OCI-LY3 (cell line): ENCODE measurements around the gene GJD3.

Experiments
- H2AFZ ChIP-seq: fragments of 200-600, 300-600 bp; shearing (Covaris generic); 2 replicates; pipeline ENCODE4 v1.6.0; 2014; ENCODE audit warnings: antibody characterized with exemption, low read depth, low read length
- H3K27ac ChIP-seq: fragments of 200-600, 300-600 bp; sonication (generic); 2 replicates; pipeline ENCODE4 v1.5.1; 2014; ENCODE audit warnings: mild to moderate bottlenecking, low read length, moderate library complexity, mixed read lengths
- H3K27me3 ChIP-seq: fragments of 200-600, 300-600 bp; sonication (generic); 2 replicates; pipeline ENCODE4 v1.6.1; 2014; ENCODE audit warnings: low read depth, low read length, mixed read lengths
- H3K36me3 ChIP-seq: fragments of 200-600, 300-600 bp; sonication (generic); replicated peaks from 2 replicates; pipeline ENCODE3; 2014; ENCODE audit warnings: low read depth, low read length, mixed read lengths
- H3K4me1 ChIP-seq: fragments of 300-600, 200-600 bp; sonication (generic); 2 replicates; pipeline ENCODE4 v1.6.1; 2014; ENCODE audit warnings: low read length, mixed read lengths
- H3K4me2 ChIP-seq: fragments of 200-600, 300-600 bp; sonication (generic); 2 replicates; pipeline ENCODE4 v1.6.1; 2014; ENCODE audit warnings: low read length, mixed read lengths
- H3K4me3 ChIP-seq: fragments of 300-600, 200-600 bp; sonication (generic); 2 replicates; pipeline ENCODE4 v1.5.1; 2014; ENCODE audit warnings: antibody characterized with exemption, mild to moderate bottlenecking, low read length, moderate library complexity
- H3K79me2 ChIP-seq: fragments of 300-600, 200-600 bp; shearing (Covaris generic); 2 replicates; pipeline ENCODE4 v1.6.1; 2014; ENCODE audit warnings: mild to moderate bottlenecking, low read length, mixed read lengths
- H3K9ac ChIP-seq: fragments of 300-600, 200-600 bp; shearing (Covaris generic); 2 replicates; pipeline ENCODE4 v1.6.0; 2014; ENCODE audit warnings: mild to moderate bottlenecking, low read length, moderate library complexity
- H3K9me3 ChIP-seq: fragments of 200-600, 300-600 bp; shearing (Covaris generic); 2 replicates; pipeline ENCODE4 v1.6.1; 2014; ENCODE audit warnings: low read length, mixed read lengths; ENCODE audit not compliant: insufficient read depth
- H4K20me1 ChIP-seq: fragments of 200-600, 300-600 bp; sonication (generic); 2 replicates; pipeline ENCODE4 v1.6.1; 2016; ENCODE audit warnings: low read length, mixed read lengths; ENCODE audit not compliant: insufficient read depth
- EZH2phosphoT487 ChIP-seq: fragments of 200-600 bp; shearing (Covaris generic); IDR thresholded peaks from 2 replicates; pipeline ENCODE4 v1.6.1; 2018; ENCODE audit warnings: antibody characterized with exemption, mixed run types, low read depth
- TF ChIP-seq, protein P1 (sequence below): fragments of 200-600, 300-600 bp; sonication (generic); IDR thresholded peaks from 2 replicates; pipeline ENCODE4 v1.5.1; 2014; ENCODE audit warnings: antibody characterized with exemption, low read length, low read depth

GJD3 gene

DNA sequence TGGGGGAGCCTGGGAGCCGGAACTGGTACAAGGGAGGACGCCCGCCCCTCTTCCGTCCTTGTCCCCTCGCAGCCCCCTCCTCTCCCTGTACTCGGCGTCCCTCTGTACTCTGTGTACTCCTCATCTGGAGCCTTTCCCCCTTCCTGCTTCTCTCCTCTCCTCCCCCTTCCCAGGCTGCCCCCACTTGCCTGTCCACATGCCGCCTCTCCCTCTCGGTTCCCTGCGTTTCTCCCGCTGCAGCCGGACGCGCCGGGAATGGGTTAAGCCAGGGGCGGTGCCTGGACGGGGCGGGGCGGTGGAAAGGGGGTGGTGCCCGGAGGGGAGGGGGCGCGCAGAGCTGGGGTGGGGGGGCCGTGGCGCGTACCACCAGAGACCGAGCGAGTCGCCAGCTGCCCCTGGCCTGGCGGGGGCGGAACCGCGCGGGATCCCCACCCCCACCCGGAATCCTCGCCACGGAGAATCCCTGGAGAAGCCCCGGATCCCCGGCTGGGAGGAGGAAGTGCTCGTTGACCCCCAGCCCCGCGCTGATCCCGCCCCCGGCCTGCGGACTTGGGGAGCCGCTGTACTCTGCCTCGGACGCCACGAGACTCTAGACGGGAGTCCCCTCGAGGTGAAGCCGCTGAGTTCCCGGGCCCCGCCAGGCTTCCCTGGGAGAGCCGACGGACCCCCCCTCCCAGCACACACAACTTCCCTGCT, 22.6 kb downstream of the GJD3 start:
- peaks cover 90% of the 10 kb centered on the region for H4K20me1 ChIP-seq
- TF ChIP-seq, protein P1, sequence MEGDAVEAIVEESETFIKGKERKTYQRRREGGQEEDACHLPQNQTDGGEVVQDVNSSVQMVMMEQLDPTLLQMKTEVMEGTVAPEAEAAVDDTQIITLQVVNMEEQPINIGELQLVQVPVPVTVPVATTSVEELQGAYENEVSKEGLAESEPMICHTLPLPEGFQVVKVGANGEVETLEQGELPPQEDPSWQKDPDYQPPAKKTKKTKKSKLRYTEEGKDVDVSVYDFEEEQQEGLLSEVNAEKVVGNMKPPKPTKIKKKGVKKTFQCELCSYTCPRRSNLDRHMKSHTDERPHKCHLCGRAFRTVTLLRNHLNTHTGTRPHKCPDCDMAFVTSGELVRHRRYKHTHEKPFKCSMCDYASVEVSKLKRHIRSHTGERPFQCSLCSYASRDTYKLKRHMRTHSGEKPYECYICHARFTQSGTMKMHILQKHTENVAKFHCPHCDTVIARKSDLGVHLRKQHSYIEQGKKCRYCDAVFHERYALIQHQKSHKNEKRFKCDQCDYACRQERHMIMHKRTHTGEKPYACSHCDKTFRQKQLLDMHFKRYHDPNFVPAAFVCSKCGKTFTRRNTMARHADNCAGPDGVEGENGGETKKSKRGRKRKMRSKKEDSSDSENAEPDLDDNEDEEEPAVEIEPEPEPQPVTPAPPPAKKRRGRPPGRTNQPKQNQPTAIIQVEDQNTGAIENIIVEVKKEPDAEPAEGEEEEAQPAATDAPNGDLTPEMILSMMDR: no peak
- no peak for TF ChIP-seq EZH2phosphoT487
- H3K27me3 ChIP-seq: no peaks in the 10 kb centered on the region
- peak overlapping the region; percentile 78 for H3K4me3 ChIP-seq
- H3K27ac ChIP-seq: no peak overlapping the region
- H3K4me1 ChIP-seq: peaks cover 24% of the 10 kb centered on the region
- H3K9ac ChIP-seq: peak overlapping the region; percentile 34; the same call in 1 of the 2 replicates
- H3K36me3 ChIP-seq: peaks cover 10% of the 10 kb centered on the region
- H2AFZ ChIP-seq: no peak overlapping the region
- H3K4me2 ChIP-seq: peak overlapping the region; percentile 93
- H3K79me2 ChIP-seq: peaks cover 32% of the 10 kb centered on the region
- no peaks in the 10 kb centered on the region for H3K9me3 ChIP-seq

DNA sequence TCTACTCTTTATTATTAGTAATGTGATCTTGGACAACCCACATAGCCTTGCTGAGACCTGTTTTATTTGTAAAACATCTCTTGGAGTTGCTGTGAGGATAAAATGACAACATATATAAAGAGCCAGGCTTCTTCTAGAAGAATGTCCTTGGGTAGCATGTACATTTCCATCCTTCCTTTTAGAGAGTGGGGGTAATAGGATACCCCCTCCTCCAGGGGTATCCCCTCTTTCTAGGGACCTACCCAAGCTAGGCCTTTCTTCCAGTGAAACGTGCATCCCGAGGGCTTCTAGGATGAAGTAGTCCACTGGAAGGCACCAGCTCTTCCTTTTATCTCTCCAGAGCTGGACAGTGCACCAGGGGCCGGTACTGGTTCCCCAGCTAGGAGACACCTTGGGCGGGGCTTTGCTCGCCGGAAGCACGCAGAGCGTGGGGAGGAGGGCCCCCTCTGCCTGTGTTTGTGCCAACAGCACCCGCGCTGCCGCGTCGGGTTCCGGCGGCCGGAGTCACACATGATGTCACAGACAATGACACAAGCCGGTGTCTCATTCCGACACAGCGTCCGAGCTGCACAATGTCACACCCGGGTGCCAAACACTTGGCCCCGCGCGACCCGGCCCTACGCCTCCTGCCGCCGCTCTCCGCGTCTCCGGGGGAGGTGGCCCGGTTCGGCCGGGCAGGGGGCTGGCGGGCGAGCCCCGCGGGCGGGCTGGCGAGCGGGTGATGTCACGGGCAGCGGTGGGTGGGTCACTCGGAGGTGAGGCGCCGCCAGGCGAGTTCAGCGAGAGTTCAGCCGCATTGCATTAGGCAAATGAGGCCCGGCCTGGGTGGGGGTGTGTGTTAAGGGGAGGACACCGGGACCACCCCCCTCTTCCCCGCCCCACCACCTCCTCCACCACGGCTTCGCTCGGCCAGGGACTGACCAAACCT, 23.4 kb downstream of the GJD3 start:
- Histone ChIP-seq H3K9me3 (no peaks in the 10 kb centered on the region), H3K36me3 (peaks cover 10% of the 10 kb centered on the region), H3K9ac (peak overlapping the region; percentile 40), H3K4me1 (peaks cover 24% of the 10 kb centered on the region), H4K20me1 (peaks cover 84% of the 10 kb centered on the region), H3K4me3 (peak overlapping the region; percentile 78), H3K27me3 (no peaks in the 10 kb centered on the region), H3K4me2 (peak overlapping the region; percentile 93), H3K27ac (no peak overlapping the region), H3K79me2 (peaks cover 31% of the 10 kb centered on the region), H2AFZ (no peak overlapping the region)
- TF ChIP-seq, protein P1: peak; percentile 31; the same call in 1 of the 2 replicates
- TF ChIP-seq EZH2phosphoT487: no peak

DNA sequence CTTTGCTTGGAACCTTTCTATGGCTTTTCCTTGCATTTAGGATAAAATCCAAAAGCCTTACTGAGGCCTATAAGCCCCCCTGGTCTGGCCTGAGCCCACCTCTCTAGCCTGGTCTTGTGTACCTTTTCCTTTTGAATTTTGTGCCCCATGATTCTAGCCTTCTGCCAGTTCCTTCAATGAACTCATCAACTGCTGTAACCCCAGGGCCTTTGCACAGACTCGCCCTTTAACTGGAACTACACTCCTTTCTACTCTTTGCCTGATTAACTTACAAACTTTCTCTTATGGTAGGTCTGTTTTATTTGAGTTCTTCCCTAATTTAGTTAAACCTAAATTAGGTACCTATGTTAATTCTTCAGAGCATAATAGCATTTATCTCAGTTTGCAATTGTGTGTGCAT, 24.2 kb downstream of the GJD3 start:
- H3K27ac ChIP-seq: no peak overlapping the region
- peaks cover 24% of the 10 kb centered on the region for H3K4me1 ChIP-seq
- TF ChIP-seq, protein P1: no peak
- TF ChIP-seq EZH2phosphoT487: no peak
- H3K27me3 ChIP-seq: no peaks in the 10 kb centered on the region
- no peak overlapping the region for H3K9ac ChIP-seq
- no peak overlapping the region for H2AFZ ChIP-seq
- H4K20me1 ChIP-seq: peaks cover 81% of the 10 kb centered on the region
- H3K4me3 ChIP-seq: peak overlapping the region; percentile 78; the same call in 1 of the 2 replicates
- peaks cover 36% of the 10 kb centered on the region for H3K79me2 ChIP-seq
- no peaks in the 10 kb centered on the region for H3K9me3 ChIP-seq
- peaks cover 10% of the 10 kb centered on the region for H3K36me3 ChIP-seq
- H3K4me2 ChIP-seq: peak overlapping the region; percentile 93

DNA sequence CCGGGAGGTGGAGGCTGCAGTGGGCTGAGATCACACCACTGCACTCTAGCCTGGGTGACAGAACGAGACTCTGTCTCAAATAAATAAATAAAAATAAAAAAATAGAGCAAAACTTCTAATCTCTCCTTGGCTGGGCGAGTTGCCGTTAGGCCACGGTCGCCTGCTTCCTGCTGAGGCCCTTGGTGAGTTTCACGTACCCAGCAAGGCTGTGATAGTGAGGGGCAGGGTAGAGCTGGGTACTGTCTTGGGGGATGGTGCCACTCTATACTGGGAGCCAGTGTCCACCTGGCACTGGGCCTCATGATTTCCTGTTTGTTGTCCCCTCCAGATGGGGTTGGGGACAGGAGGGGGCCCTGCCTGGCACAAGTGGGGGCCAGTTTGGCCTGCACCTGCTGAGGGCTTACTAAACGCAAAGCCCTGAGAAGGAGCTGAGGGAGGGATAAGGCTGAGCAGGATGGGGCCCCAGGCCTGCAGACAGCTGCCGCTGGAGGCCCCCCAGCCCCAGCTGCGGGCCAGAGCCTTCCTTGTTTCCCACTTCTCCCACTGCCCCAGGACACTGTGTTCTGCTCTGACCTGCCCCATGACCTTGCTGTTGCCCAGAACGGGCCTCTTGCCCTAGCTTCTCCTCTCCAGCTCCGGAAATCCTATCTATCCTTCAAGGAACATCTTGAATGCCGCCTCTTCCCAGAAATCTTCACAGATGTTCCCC, 25.4 kb downstream of the GJD3 start:
- peaks cover 40% of the 10 kb centered on the region for H3K79me2 ChIP-seq
- H3K9me3 ChIP-seq: no peaks in the 10 kb centered on the region
- TF ChIP-seq, protein P1: no peak
- no peak for TF ChIP-seq EZH2phosphoT487
- peaks cover 10% of the 10 kb centered on the region for H3K36me3 ChIP-seq
- peaks cover 80% of the 10 kb centered on the region for H4K20me1 ChIP-seq
- peaks cover 24% of the 10 kb centered on the region for H3K4me1 ChIP-seq
- H3K27me3 ChIP-seq: no peaks in the 10 kb centered on the region
- H2AFZ ChIP-seq: no peak overlapping the region
- no peak overlapping the region for H3K9ac ChIP-seq
- H3K27ac ChIP-seq: no peak overlapping the region
- H3K4me2 ChIP-seq: no peak overlapping the region
- H3K4me3 ChIP-seq: no peak overlapping the region
